HepG2 (cell line): Measurements from ENCODE around the gene SEC14L1. TPM values are rescaled to one million over a fixed set of nuclear protein-coding genes. Genes with fewer than 3 reads are reported as not detected.

Source experiments
- ATAC-seq: fragments of 200-7000 bp; cut with Tn5 transposase; 3 replicates; pipeline ENCODE4 v1.9.1; 2020; ENCODE audit warnings: mild to moderate bottlenecking, moderate library complexity
- BruUV-seq: library from RNA; stranded (reverse); fragments of 400-500 nt; replicated peaks from 2 replicates; lab custom pipeline; 2021; lab: Mats Ljungman, UMichigan
- CTCF ChIA-PET: fragments of 300-600 bp; formaldehyde crosslinking; extraction: SDS; loops from one replicate; lab custom pipeline; 2021; ENCODE audit warnings: low total read pairs, inconsistent platforms, low intra/inter-chr PET ratio; lab: Yijun Ruan, JAX
- POLR2A ChIA-PET: fragments of 350-600 bp; sonication (Branson Sonifier 250); formaldehyde crosslinking; loops from one replicate; lab custom pipeline; 2020; ENCODE audit warnings: antibody characterized with exemption, inconsistent platforms; lab: Yijun Ruan, JAX
- DNase-seq: peaks from one replicate; pipeline ENCODE4 v3.0.0-alpha.2; 2015; ENCODE audit warnings: low spot score
- FAIRE-seq: peaks from 3 replicates; lab custom pipeline; 2011; peaks lifted over from hg19 to GRCh38; lab: Jason Lieb, UNC
- H2AFZ ChIP-seq: one replicate; pipeline ENCODE4 v1.6.1; 2011; ENCODE audit warnings: low read length, inconsistent platforms
- H3K27ac ChIP-seq: fragments of 300-600 bp; 3 replicates; pipeline ENCODE4 v1.8.0; 2011; ENCODE audit warnings: mixed run types, mild to moderate bottlenecking, mixed read lengths, low read length, inconsistent platforms; ENCODE audit not compliant: insufficient read depth; ENCODE audit errors: extremely low read length
- H3K27me3 ChIP-seq, 2 experiments: fragments of 200-600 bp in 1 of 2; 2 replicates in 1 of 2; 3 replicates in 1 of 2; pipeline versions ENCODE4 v1.6.0 to v1.8.0; 2011; ENCODE audit warnings: low read length in 2 of 2, mild to moderate bottlenecking in 2 of 2, moderate library complexity in 2 of 2, inconsistent platforms in 1 of 2; ENCODE audit not compliant: insufficient read depth in 2 of 2, control insufficient read depth in 1 of 2
- H3K36me3 ChIP-seq, 2 experiments: fragments of 200-600 bp in 1 of 2; replicated peaks in 1 of 2; 2 replicates in 1 of 2; 3 replicates in 1 of 2; pipeline versions ENCODE4 v1.5.1 to v1.8.0; 2011; ENCODE audit warnings: low read length in 2 of 2, inconsistent platforms in 1 of 2; ENCODE audit not compliant: insufficient read depth in 2 of 2, control insufficient read depth in 1 of 2
- H3K4me1 ChIP-seq: 2 replicates; pipeline ENCODE4 v1.5.1; 2012; ENCODE audit warnings: low read length, inconsistent platforms; ENCODE audit not compliant: insufficient read depth
- H3K4me2 ChIP-seq: 2 replicates; pipeline ENCODE4 v1.6.0; 2011; ENCODE audit warnings: low read depth, low read length, inconsistent platforms
- H3K4me3 ChIP-seq, 3 experiments: fragments of 200-600 bp in 1 of 3; sonication (generic), shearing (Covaris generic) in 1 of 3; replicated peaks in 1 of 3; 2 replicates each; pipeline ENCODE4 v1.5.1; 2011 to 2016; ENCODE audit warnings: low read length in 3 of 3, inconsistent platforms in 2 of 3, low read depth in 2 of 3, mild to moderate bottlenecking in 2 of 3, control low read depth in 1 of 3, mixed read lengths in 1 of 3; ENCODE audit not compliant: insufficient read depth in 1 of 3
- H3K79me2 ChIP-seq: one replicate; pipeline ENCODE4 v1.6.1; 2011; ENCODE audit warnings: low read length, inconsistent platforms; ENCODE audit not compliant: insufficient read depth
- H3K9ac ChIP-seq: 2 replicates; pipeline ENCODE4 v1.6.0; 2011; ENCODE audit warnings: mild to moderate bottlenecking, low read depth, low read length, inconsistent platforms; ENCODE audit not compliant: insufficient read depth
- H3K9me3 ChIP-seq: 2 replicates; pipeline ENCODE4 v1.5.1; 2012; ENCODE audit warnings: mild to moderate bottlenecking, low read length
- H4K20me1 ChIP-seq: 2 replicates; pipeline ENCODE4 v1.6.0; 2011; ENCODE audit warnings: inconsistent platforms, mild to moderate bottlenecking, low read length, moderate library complexity; ENCODE audit not compliant: insufficient read depth
- ARNTL ChIP-seq: sonication (generic); formaldehyde crosslinking; IDR thresholded peaks from 2 replicates; pipeline ENCODE4 v1.4.0; 2020; ENCODE audit warnings: mild to moderate bottlenecking, missing genetic modification reagents
- BCL6 ChIP-seq: IDR thresholded peaks from 2 replicates; pipeline ENCODE4 v1.6.1; 2016; ENCODE audit warnings: missing genetic modification reagents, missing compliant biosample characterization
- FOXA3 ChIP-seq: IDR thresholded peaks from 2 replicates; pipeline ENCODE4 v1.6.1; 2016; ENCODE audit warnings: missing genetic modification reagents, missing compliant biosample characterization
- HMG20A ChIP-seq: IDR thresholded peaks from 2 replicates; pipeline ENCODE4 v1.6.1; 2016; ENCODE audit warnings: borderline replicate concordance
- KAT8 ChIP-seq: IDR thresholded peaks from 2 replicates; pipeline ENCODE4 v1.6.1; 2016; ENCODE audit warnings: missing genetic modification reagents, missing compliant biosample characterization
- KLF6 ChIP-seq: IDR thresholded peaks from 2 replicates; pipeline ENCODE4 v1.8.0; 2016; ENCODE audit warnings: missing biosample characterization, missing genetic modification reagents
- PATZ1 ChIP-seq: sonication (generic); formaldehyde crosslinking; IDR thresholded peaks from 2 replicates; pipeline ENCODE4 v1.4.0; 2020; ENCODE audit warnings: missing genetic modification reagents
- RFX1 ChIP-seq: fragments of 450-650 bp; IDR thresholded peaks from 2 replicates; pipeline ENCODE4 v1.6.1; 2017
- SMYD3 ChIP-seq: sonication (generic); formaldehyde crosslinking; IDR thresholded peaks from 2 replicates; pipeline ENCODE4 v1.8.1; 2023; ENCODE audit warnings: mild to moderate bottlenecking, missing genetic modification reagents
- SOX6 ChIP-seq, 2 experiments: fragments of 450-650 bp in 1 of 2; sonication (generic) in 1 of 2; formaldehyde crosslinking in 1 of 2; IDR thresholded peaks; 2 replicates each; pipeline versions ENCODE4 v1.4.0 to v1.6.1; 2017 to 2020; ENCODE audit warnings: antibody characterized with exemption in 1 of 2, mild to moderate bottlenecking in 1 of 2, missing genetic modification reagents in 1 of 2
- TFAP4 ChIP-seq: sonication (generic); IDR thresholded peaks from 2 replicates; pipeline ENCODE4 v1.6.1; 2016; ENCODE audit warnings: low read depth, borderline replicate concordance
- THAP11 ChIP-seq: IDR thresholded peaks from 2 replicates; pipeline ENCODE4 v1.6.1; 2016; ENCODE audit warnings: missing biosample characterization, missing genetic modification reagents
- ZBTB4 ChIP-seq: sonication (generic); formaldehyde crosslinking; IDR thresholded peaks from 2 replicates; pipeline ENCODE4 v1.4.0; 2020; ENCODE audit warnings: missing genetic modification reagents, mild to moderate bottlenecking, borderline replicate concordance
- ZNF574 ChIP-seq: sonication (generic); formaldehyde crosslinking; IDR thresholded peaks from 2 replicates; pipeline ENCODE4 v1.4.0; 2020; ENCODE audit warnings: missing genetic modification reagents
- ZNF614 ChIP-seq: IDR thresholded peaks from 2 replicates; pipeline ENCODE4 v1.6.1; 2018; ENCODE audit warnings: missing biosample characterization, missing genetic modification reagents, inconsistent platforms, borderline replicate concordance
- WGBS: methylation state at CpG from one replicate; pipeline ENCODE4 v1.1.6; 2017; ENCODE audit warnings: low lambda C conversion rate; 5-methylcytosine and 5-hydroxymethylcytosine counted together
- in situ Hi-C: cut with HindIII; loops from 2 replicates; pipeline ENCODE4 v1.10.0; 2017; ENCODE audit warnings: low pct_unique_long_range_greater_than_20kb; ENCODE audit not compliant: extremely low pct_ligation_motif_present
- intact Hi-C: fragments of 100-400 bp; cut with micrococcal nuclease; formaldehyde crosslinking; loops from one replicate; pipeline ENCODE4 v1.10.0; 2022; ENCODE audit not compliant: unreplicated experiment
- polyA plus RNA-seq, 8 experiments: library from polyadenylated mRNA; depleted of rRNA in 3 of 8; stranded (reverse) in 7 of 8; unstranded in 1 of 8; fragments of >200 nt; fragmentation: Illumina TruSeq in 4 of 8; extraction: Trizol in 4 of 8; gene quantifications; 2 replicates each; pipeline versions ENCODE4 v1.2.1 to v1.2.3, GENCODE V29; 2011 to 2016; ENCODE audit warnings: low read depth in 4 of 8, missing spikeins in 1 of 8, mixed read lengths in 1 of 8; ENCODE audit not compliant: insufficient read depth in 1 of 8
- total RNA-seq, 5 experiments: library from RNA; depleted of rRNA; stranded (reverse); fragments of >200 nt; fragmentation: Illumina TruSeq; extraction: Trizol; gene quantifications; 2 replicates each; pipeline ENCODE4 v1.2.3, GENCODE V29; 2016; ENCODE audit warnings: low read depth in 1 of 5

Gene SEC14L1
- total and polyA plus RNA-seq, 2 of the 13 experiments (the other 11 are each of a cell fraction or from before 2014, with no cell fraction given) = 26.3 to 43.9 TPM

GRCh38 chr17:77098884-77099545 is 41.8 kb upstream of the SEC14L1 start:
- ATAC-seq (no peak), DNase-seq (peak; percentile 57), FAIRE-seq (no peak)
- Histone ChIP-seq H3K27me3 (no peaks in the 10 kb centered on the region), H3K4me2 (no peak overlapping the region), H3K79me2 (no peaks in the 10 kb centered on the region), H4K20me1 (no peaks in the 10 kb centered on the region), H3K9me3 (no peaks in the 10 kb centered on the region), H2AFZ (no peak overlapping the region), H3K27ac (peak overlapping the region; percentile 27), H3K4me3 (no peak overlapping the region), H3K9ac (no peak overlapping the region), H3K36me3 (peaks cover 6 to 26% of the 10 kb centered on the region in 2 experiments; a peak in 4 of 5 replicates), H3K4me1 (peaks cover 64% of the 10 kb centered on the region)
- intact Hi-C loops = loop anchor here (2.0 kb wide), 1 partner anchor 50 kb away; no protein-coding TSS in a partner anchor
- BruUV-seq = no TSS peak
- ChIA-PET CTCF (no interaction called here), POLR2A (interaction anchor here (0.7 to 1.5 kb wide), 4 partner anchors 10 to 33 kb away, joined by 3 to 6 read pairs (median 4); no protein-coding TSS in a partner anchor)
- WGBS = 66% methylated on average over 9 of the region's 9 CpGs
- in situ Hi-C loops = no loop called here
- TF ChIP-seq ZNF574 (peak; percentile 51; the same call in 1 of the 2 replicates), HMG20A (CRISPR knock-in tag) (peak; percentile 55; the same call in 1 of the 2 replicates), RFX1 (no peak), PATZ1 (CRISPR knock-in tag) (peak; percentile 38; the same call in 1 of the 2 replicates), THAP11 (CRISPR knock-in tag) (peak; percentile 71; the same call in 1 of the 2 replicates), ZBTB4 (CRISPR knock-in tag) (no peak), FOXA3 (CRISPR knock-in tag) (peak; percentile 53; the same call in 1 of the 2 replicates), TFAP4 (peak; percentile 99), ZNF614 (CRISPR knock-in tag) (0 out of 2 replicates have a peak, but pooled peaks have one; percentile 37), KAT8 (CRISPR knock-in tag) (peak; percentile 71; the same call in 1 of the 2 replicates), SOX6 (IDR thresholded peaks at IDR 0.05) (no peak), SOX6 (CRISPR knock-in tag; IDR thresholded peaks at IDR 0.05) (peak; percentile 43; the same call in 1 of the 2 replicates), ARNTL (CRISPR knock-in tag) (peak; percentile 98), BCL6 (CRISPR knock-in tag) (peak; percentile 67), SMYD3 (0 out of 2 replicates have a peak, but pooled peaks have one; percentile 43), KLF6 (CRISPR knock-in tag) (0 out of 2 replicates have a peak, but pooled peaks have one; percentile 46)
